Cardiac fibroblast (primary cell): ENCODE data around the gene ARHGEF28.

Source experiments
- DNase-seq, 2 donors: peaks; one replicate each; pipeline versions ENCODE4 v3.0.0 to v3.0.0-alpha.2; 2010; ENCODE audit warnings: low read depth in 2 of 2
- H3K4me3 ChIP-seq, 2 donors: replicated peaks in 1 of 2; 1 replicate in 1 of 2; 2 replicates in 1 of 2; pipeline ENCODE4 v1.5.1; 2011; ENCODE audit warnings: low read depth in 2 of 2, low read length in 2 of 2, mild to moderate bottlenecking in 2 of 2, moderate library complexity in 1 of 2
- TF ChIP-seq, protein P1 (sequence below): IDR thresholded peaks from one replicate; pipeline ENCODE4 v1.5.1; 2011; ENCODE audit warnings: low read depth, mild to moderate bottlenecking, low read length, inconsistent platforms

The ARHGEF28 gene

DNA sequence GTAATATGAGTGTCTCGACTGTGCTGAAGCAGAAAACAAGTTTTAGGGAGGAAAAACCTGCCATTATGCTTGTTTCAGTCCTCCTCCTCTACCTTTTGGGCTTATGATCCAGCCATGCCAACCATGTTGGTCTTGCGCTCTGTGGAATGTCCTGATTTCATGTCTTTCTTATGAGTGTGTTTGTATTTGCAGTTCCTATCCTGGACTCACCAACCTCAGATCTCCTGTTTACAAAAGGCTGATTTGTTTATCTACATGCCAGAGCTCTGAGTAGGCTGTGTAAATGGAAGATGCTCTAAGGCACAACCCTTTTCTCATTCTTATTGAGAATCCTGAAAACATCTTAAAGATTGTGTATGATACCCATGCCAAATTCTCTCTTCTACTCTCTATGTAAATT is 138.6 kb downstream of the ARHGEF28 start:
- no peak overlapping the region for H3K4me3 ChIP-seq
- TF ChIP-seq, protein P1, sequence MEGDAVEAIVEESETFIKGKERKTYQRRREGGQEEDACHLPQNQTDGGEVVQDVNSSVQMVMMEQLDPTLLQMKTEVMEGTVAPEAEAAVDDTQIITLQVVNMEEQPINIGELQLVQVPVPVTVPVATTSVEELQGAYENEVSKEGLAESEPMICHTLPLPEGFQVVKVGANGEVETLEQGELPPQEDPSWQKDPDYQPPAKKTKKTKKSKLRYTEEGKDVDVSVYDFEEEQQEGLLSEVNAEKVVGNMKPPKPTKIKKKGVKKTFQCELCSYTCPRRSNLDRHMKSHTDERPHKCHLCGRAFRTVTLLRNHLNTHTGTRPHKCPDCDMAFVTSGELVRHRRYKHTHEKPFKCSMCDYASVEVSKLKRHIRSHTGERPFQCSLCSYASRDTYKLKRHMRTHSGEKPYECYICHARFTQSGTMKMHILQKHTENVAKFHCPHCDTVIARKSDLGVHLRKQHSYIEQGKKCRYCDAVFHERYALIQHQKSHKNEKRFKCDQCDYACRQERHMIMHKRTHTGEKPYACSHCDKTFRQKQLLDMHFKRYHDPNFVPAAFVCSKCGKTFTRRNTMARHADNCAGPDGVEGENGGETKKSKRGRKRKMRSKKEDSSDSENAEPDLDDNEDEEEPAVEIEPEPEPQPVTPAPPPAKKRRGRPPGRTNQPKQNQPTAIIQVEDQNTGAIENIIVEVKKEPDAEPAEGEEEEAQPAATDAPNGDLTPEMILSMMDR = no peak
- DNase-seq = peak in 1 of 2 donors; percentile 94

DNA sequence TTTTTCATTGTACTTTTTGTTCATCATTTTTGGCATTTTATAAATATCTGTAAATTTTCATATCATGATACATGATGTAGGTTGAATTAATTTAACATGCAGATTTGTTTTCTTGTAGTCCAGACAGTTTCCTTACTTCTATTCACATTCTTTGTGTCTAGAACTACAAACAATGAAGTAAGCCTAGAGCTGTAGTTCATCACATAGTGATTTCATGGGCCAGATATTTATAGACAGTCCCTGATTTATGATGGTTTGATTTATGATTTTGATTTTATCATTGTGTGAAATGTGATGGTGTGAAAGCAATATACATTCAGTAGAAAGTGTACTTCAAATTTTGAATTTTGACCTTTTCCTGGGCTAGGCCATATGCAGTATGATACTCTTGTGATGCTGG is 139.0 kb downstream of the ARHGEF28 start:
- peak in 1 of 2 donors; percentile 59 for DNase-seq
- TF ChIP-seq, protein P1 = no peak
- H3K4me3 ChIP-seq = no peak overlapping the region

DNA sequence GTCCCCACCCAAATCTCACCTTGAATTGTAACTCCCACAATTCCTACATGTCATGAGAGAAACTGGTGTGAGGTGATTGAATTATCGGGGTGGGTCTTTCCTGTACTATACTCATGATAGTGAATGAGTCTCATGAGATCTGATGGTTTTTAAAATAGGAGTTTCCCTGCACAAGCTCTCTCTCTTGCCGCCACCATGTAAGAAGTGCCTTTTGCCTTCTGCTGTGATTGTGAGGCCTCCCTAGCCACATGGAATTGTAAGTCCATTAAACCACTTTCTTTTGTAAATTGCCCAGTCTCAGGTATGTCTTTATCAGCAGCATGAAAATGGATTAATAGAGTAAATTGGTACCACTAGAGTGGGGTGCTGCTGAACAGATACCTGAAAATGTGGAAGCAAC is 140.9 kb downstream of the ARHGEF28 start:
- no peak for DNase-seq
- H3K4me3 ChIP-seq = no peak overlapping the region
- TF ChIP-seq, protein P1 = no peak

DNA sequence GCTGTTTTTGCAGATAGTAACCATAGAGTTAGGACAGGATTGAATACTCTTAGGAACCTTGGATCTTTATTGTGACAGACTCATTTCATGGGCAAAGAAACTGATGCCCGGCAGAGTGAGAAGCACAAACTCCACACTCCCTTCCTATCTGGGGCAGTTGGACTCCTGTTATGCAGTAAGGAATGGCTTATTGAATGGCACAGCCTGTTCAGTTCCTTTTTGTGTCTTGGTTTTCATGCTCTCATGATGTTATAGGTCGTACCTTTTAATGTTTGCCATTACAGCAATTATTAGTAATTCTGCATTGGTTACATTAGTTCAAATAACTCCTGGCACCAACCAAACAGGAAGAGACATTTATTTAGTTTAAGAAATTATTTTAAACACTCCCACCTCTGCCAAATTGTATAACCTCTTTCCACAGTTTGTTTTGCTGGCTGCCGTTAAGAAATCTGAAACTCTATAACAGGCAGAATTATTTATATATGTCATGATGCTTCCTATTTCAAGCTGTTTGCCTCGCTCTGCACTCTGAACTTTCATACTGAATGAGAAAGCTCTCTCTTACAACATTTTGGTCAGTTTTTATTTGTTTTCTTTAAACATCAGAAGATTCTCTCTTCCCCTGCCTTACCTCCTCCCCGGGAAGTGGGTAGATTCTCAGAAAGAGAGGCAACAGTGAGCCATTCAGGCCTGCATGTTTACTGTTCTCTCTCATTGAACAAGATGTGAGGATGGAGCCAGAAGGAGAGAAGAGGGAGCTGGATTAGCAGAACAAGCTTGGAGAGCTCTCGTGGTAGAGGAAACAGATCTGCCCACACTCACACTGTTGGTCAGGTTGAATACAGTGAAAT is 144.4 kb downstream of the ARHGEF28 start:
- TF ChIP-seq, protein P1 = no peak
- H3K4me3 ChIP-seq = no peak overlapping the region
- peak in 1 of 2 donors; percentile 46 for DNase-seq

DNA sequence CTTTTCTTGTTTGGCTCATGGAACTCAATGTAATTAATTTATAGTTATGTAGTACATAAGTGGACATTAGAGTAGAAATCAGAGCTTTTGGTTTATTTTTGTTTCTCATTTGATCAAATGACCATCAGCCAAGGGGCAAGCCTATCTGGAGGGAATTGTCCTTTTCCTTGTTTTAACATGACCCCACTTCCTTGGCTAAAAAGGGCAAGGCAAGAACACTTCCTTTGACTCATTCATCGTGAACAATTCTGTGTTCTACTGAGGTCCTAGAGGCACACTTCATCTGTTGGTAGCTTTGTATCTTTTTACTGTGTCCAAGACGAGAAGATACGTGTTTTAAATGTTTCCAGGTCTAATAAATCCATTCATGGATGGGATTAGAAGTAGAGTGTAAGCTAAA is 148.9 kb downstream of the ARHGEF28 start:
- TF ChIP-seq, protein P1 = no peak
- no peak overlapping the region for H3K4me3 ChIP-seq
- DNase-seq = peak in 1 of 2 donors; percentile 28

DNA sequence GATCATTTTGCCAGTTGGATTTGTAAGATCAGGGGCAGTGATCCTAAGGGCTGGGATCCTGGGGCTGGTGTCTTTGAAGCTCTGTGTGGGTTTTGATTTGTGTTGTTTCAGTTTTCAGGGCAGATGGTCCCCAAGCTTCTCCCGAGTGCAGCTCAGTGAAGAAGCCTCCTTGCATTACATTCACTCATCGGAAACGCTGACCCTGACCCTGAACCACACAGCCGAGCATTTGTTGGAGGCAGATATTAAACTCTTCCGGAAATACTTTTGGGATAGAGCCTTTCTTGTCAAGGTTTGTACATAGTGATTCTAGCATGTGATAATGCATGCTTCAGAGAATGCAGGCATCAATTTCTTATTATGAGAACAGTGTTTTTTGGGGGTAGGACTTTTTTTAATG is 150.4 kb downstream of the ARHGEF28 start:
- no peak overlapping the region for H3K4me3 ChIP-seq
- no peak for DNase-seq
- TF ChIP-seq, protein P1 = no peak

DNA sequence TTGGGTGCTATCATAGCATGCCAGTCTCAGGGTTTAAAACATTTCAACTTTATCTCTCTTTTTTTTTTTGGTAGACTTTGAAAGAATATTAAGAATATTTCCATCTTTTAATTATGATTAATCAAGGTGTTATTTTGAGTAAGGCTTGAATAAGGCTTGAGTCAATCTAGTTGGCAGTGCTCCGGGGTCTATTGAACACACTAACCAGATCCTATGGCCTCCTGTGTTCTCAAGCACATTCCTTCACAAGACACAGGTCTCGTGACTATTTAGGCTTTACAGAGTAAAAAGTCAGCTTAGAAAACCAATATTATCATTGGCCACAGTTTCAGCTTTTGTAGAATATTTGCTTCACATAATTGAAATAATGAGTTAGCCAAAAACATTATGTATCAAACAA is 151.2 kb downstream of the ARHGEF28 start:
- no peak overlapping the region for H3K4me3 ChIP-seq
- TF ChIP-seq, protein P1 = no peak
- no peak for DNase-seq
